ENCODE results near the gene INPP4B.

INPP4B gene

GRCh38 chr4:142713282-142714030 lies 132.6 kb downstream of the INPP4B start:
- Histone ChIP-seq H3K4me1 (ENCODE audit: control insufficient read depth in 5 of 5, insufficient read depth in 5 of 5, low read length in 5 of 5) (no peaks in the 10 kb centered on the region), H3K27me3 (ENCODE audit: control insufficient read depth in 5 of 5, insufficient read depth in 4 of 5, low read length in 5 of 5) (no peaks in the 10 kb centered on the region), H3K36me3 (ENCODE audit: control insufficient read depth in 5 of 5, insufficient read depth in 5 of 5, low read length in 5 of 5) (no peaks in the 10 kb centered on the region)

GRCh38 chr4:142708231-142708630 lies 137.9 kb downstream of the INPP4B start:
- Histone ChIP-seq H3K4me3 (ENCODE audit: low read depth in 1 of 5, low read length in 5 of 5) (no peak overlapping the region), H3K9ac (ENCODE audit: low read length in 5 of 5) (no peak overlapping the region), H3K9me3 (ENCODE audit: control insufficient read depth in 5 of 5, low read length in 5 of 5) (peaks cover 0 to 5% (median 0%) of the 10 kb centered on the region in 5 donors), H3K4me1 (ENCODE audit: control insufficient read depth in 5 of 5, insufficient read depth in 5 of 5, low read length in 5 of 5) (no peaks in the 10 kb centered on the region), H3K27ac (ENCODE audit: low read depth, low read length) (no peak overlapping the region), H3K36me3 (ENCODE audit: control insufficient read depth in 5 of 5, insufficient read depth in 5 of 5, low read length in 5 of 5) (no peaks in the 10 kb centered on the region), H3K27me3 (ENCODE audit: control insufficient read depth in 5 of 5, insufficient read depth in 4 of 5, low read length in 5 of 5) (no peaks in the 10 kb centered on the region)

More at GRCh38 chr4:142713282-142714030, 132.6 kb downstream of the INPP4B start:
- peaks cover 0 to 3% (median 2%) of the 10 kb centered on the region in 5 donors for H3K9me3 ChIP-seq (ENCODE audit: control insufficient read depth in 5 of 5, low read length in 5 of 5)
- no peak overlapping the region for H3K27ac ChIP-seq (ENCODE audit: low read depth, low read length)
- H3K9ac ChIP-seq (ENCODE audit: low read length in 5 of 5): no peak overlapping the region
- no peak overlapping the region for H3K4me3 ChIP-seq (ENCODE audit: low read depth in 1 of 5, low read length in 5 of 5)

DNA sequence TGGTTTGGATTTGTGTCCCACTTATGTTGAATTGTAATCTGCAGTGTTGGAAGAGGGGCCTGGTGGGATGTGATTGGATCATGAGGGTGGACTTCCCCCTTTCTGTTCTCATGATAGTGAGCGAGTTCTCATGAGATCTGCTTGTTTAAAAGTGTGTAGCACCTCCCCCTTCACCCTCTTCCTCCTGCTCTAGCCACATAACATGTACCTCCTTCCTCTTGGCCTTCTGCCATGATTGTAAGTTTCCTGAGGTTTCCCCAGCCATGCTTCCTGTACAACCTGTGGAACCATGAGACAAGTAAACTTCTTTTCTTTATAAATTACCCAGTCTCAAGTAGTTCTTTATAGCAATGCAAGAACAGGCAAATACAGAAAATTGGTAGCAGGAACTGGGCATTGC lies 138.7 kb downstream of the INPP4B start:
- H3K27me3 ChIP-seq (ENCODE audit: control insufficient read depth in 5 of 5, insufficient read depth in 4 of 5, low read length in 5 of 5): no peaks in the 10 kb centered on the region
- no peak overlapping the region for H3K27ac ChIP-seq (ENCODE audit: low read depth, low read length)
- no peaks in the 10 kb centered on the region for H3K36me3 ChIP-seq (ENCODE audit: control insufficient read depth in 5 of 5, insufficient read depth in 5 of 5, low read length in 5 of 5)
- no peaks in the 10 kb centered on the region for H3K4me1 ChIP-seq (ENCODE audit: control insufficient read depth in 5 of 5, insufficient read depth in 5 of 5, low read length in 5 of 5)
- H3K9me3 ChIP-seq (ENCODE audit: control insufficient read depth in 5 of 5, low read length in 5 of 5): peaks cover 0 to 5% (median 0%) of the 10 kb centered on the region in 5 donors
- no peak overlapping the region for H3K9ac ChIP-seq (ENCODE audit: low read length in 5 of 5)
- no peak overlapping the region for H3K4me3 ChIP-seq (ENCODE audit: low read depth in 1 of 5, low read length in 5 of 5)

GRCh38 chr4:142706381-142706780 lies 139.7 kb downstream of the INPP4B start:
- Histone ChIP-seq H3K36me3 (ENCODE audit: control insufficient read depth in 5 of 5, insufficient read depth in 5 of 5, low read length in 5 of 5) (no peaks in the 10 kb centered on the region), H3K27me3 (ENCODE audit: control insufficient read depth in 5 of 5, insufficient read depth in 4 of 5, low read length in 5 of 5) (no peaks in the 10 kb centered on the region), H3K27ac (ENCODE audit: low read depth, low read length) (no peak overlapping the region), H3K4me1 (ENCODE audit: control insufficient read depth in 5 of 5, insufficient read depth in 5 of 5, low read length in 5 of 5) (no peaks in the 10 kb centered on the region), H3K9me3 (ENCODE audit: control insufficient read depth in 5 of 5, low read length in 5 of 5) (peaks cover 0 to 5% (median 0%) of the 10 kb centered on the region in 5 donors), H3K4me3 (ENCODE audit: low read depth in 1 of 5, low read length in 5 of 5) (no peak overlapping the region), H3K9ac (ENCODE audit: low read length in 5 of 5) (no peak overlapping the region)

- no peak overlapping the region for H3K27ac ChIP-seq (ENCODE audit: low read depth, low read length)
- H3K9ac ChIP-seq (ENCODE audit: low read length in 5 of 5): no peak overlapping the region
- no peaks in the 10 kb centered on the region for H3K36me3 ChIP-seq (ENCODE audit: control insufficient read depth in 5 of 5, insufficient read depth in 5 of 5, low read length in 5 of 5)
- no peaks in the 10 kb centered on the region for H3K27me3 ChIP-seq (ENCODE audit: control insufficient read depth in 5 of 5, insufficient read depth in 4 of 5, low read length in 5 of 5)
- H3K4me1 ChIP-seq (ENCODE audit: control insufficient read depth in 5 of 5, insufficient read depth in 5 of 5, low read length in 5 of 5): no peaks in the 10 kb centered on the region
- no peak overlapping the region for H3K4me3 ChIP-seq (ENCODE audit: low read depth in 1 of 5, low read length in 5 of 5)
- peaks cover 0 to 5% (median 0%) of the 10 kb centered on the region in 5 donors for H3K9me3 ChIP-seq (ENCODE audit: control insufficient read depth in 5 of 5, low read length in 5 of 5)
Observed at GRCh38 chr4:142705820-142706219, 140.3 kb downstream of the INPP4B start.

- Histone ChIP-seq H3K9ac (ENCODE audit: low read length in 5 of 5) (no peak overlapping the region), H3K27ac (ENCODE audit: low read depth, low read length) (no peak overlapping the region), H3K4me1 (ENCODE audit: control insufficient read depth in 5 of 5, insufficient read depth in 5 of 5, low read length in 5 of 5) (no peaks in the 10 kb centered on the region), H3K9me3 (ENCODE audit: control insufficient read depth in 5 of 5, low read length in 5 of 5) (peaks cover 0 to 5% (median 0%) of the 10 kb centered on the region in 5 donors), H3K36me3 (ENCODE audit: control insufficient read depth in 5 of 5, insufficient read depth in 5 of 5, low read length in 5 of 5) (no peaks in the 10 kb centered on the region), H3K27me3 (ENCODE audit: control insufficient read depth in 5 of 5, insufficient read depth in 4 of 5, low read length in 5 of 5) (no peaks in the 10 kb centered on the region), H3K4me3 (ENCODE audit: low read depth in 1 of 5, low read length in 5 of 5) (no peak overlapping the region)
Observed at GRCh38 chr4:142703694-142704309, 142.3 kb downstream of the INPP4B start.

GRCh38 chr4:142701017-142701416 lies 145.1 kb downstream of the INPP4B start:
- H3K36me3 ChIP-seq (ENCODE audit: control insufficient read depth in 5 of 5, insufficient read depth in 5 of 5, low read length in 5 of 5): no peaks in the 10 kb centered on the region
- H3K9ac ChIP-seq (ENCODE audit: low read length in 5 of 5): no peak overlapping the region
- H3K27me3 ChIP-seq (ENCODE audit: control insufficient read depth in 5 of 5, insufficient read depth in 4 of 5, low read length in 5 of 5): no peaks in the 10 kb centered on the region
- no peak overlapping the region for H3K27ac ChIP-seq (ENCODE audit: low read depth, low read length)
- H3K9me3 ChIP-seq (ENCODE audit: control insufficient read depth in 5 of 5, low read length in 5 of 5): no peaks in the 10 kb centered on the region
- no peaks in the 10 kb centered on the region for H3K4me1 ChIP-seq (ENCODE audit: control insufficient read depth in 5 of 5, insufficient read depth in 5 of 5, low read length in 5 of 5)
- no peak overlapping the region for H3K4me3 ChIP-seq (ENCODE audit: low read depth in 1 of 5, low read length in 5 of 5)

GRCh38 chr4:142700531-142700930 lies 145.6 kb downstream of the INPP4B start:
- H3K9me3 ChIP-seq (ENCODE audit: control insufficient read depth in 5 of 5, low read length in 5 of 5): no peaks in the 10 kb centered on the region
- H3K4me3 ChIP-seq (ENCODE audit: low read depth in 1 of 5, low read length in 5 of 5): no peak overlapping the region
- no peak overlapping the region for H3K9ac ChIP-seq (ENCODE audit: low read length in 5 of 5)
- no peak overlapping the region for H3K27ac ChIP-seq (ENCODE audit: low read depth, low read length)
- H3K27me3 ChIP-seq (ENCODE audit: control insufficient read depth in 5 of 5, insufficient read depth in 4 of 5, low read length in 5 of 5): no peaks in the 10 kb centered on the region
- H3K36me3 ChIP-seq (ENCODE audit: control insufficient read depth in 5 of 5, insufficient read depth in 5 of 5, low read length in 5 of 5): no peaks in the 10 kb centered on the region
- H3K4me1 ChIP-seq (ENCODE audit: control insufficient read depth in 5 of 5, insufficient read depth in 5 of 5, low read length in 5 of 5): no peaks in the 10 kb centered on the region

DNA sequence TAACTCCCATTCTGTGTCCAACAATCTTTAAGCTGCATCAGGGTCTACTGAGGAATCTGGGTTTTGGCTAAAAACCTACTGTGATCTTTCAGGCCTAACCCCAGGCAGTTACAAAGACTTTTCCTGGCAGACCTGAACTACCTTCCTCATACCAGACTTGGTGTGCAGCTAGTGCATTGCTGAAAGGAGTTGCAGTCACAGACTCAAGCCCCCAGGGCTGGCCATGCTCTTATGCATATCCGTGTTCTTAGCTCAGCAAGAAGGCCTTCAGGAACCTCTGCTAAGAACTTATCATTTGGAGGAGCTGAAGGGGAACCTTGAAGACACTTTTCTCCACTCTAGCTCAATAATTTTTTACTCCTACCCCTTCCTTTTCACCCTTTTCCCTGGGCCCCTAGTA lies 147.5 kb downstream of the INPP4B start:
- no peaks in the 10 kb centered on the region for H3K4me1 ChIP-seq (ENCODE audit: control insufficient read depth in 5 of 5, insufficient read depth in 5 of 5, low read length in 5 of 5)
- no peaks in the 10 kb centered on the region for H3K27me3 ChIP-seq (ENCODE audit: control insufficient read depth in 5 of 5, insufficient read depth in 4 of 5, low read length in 5 of 5)
- H3K9me3 ChIP-seq (ENCODE audit: control insufficient read depth in 5 of 5, low read length in 5 of 5): no peaks in the 10 kb centered on the region
- no peaks in the 10 kb centered on the region for H3K36me3 ChIP-seq (ENCODE audit: control insufficient read depth in 5 of 5, insufficient read depth in 5 of 5, low read length in 5 of 5)
- no peak overlapping the region for H3K4me3 ChIP-seq (ENCODE audit: low read depth in 1 of 5, low read length in 5 of 5)
- H3K9ac ChIP-seq (ENCODE audit: low read length in 5 of 5): no peak overlapping the region
- H3K27ac ChIP-seq (ENCODE audit: low read depth, low read length): no peak overlapping the region

DNA sequence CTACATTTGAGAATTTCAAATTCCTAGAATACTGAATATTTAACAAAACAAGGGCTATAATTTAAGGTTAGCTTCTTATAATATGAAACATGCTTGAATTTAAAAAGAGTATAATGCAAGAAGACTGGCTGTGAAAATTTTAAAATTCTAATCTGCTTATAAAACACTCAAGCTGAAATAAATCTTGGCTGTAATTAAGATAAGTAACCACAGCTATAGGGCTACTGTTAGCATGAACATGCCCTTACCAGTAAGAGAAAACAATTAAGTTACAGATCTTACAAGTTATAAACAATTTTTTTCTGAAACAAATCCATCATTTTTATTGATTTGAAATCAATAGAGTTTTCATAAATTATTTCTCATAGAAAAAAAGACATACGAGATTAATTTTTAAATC lies 148.2 kb downstream of the INPP4B start:
- H3K36me3 ChIP-seq (ENCODE audit: control insufficient read depth in 5 of 5, insufficient read depth in 5 of 5, low read length in 5 of 5): no peaks in the 10 kb centered on the region
- H3K27me3 ChIP-seq (ENCODE audit: control insufficient read depth in 5 of 5, insufficient read depth in 4 of 5, low read length in 5 of 5): no peaks in the 10 kb centered on the region
- H3K4me1 ChIP-seq (ENCODE audit: control insufficient read depth in 5 of 5, insufficient read depth in 5 of 5, low read length in 5 of 5): no peaks in the 10 kb centered on the region
- H3K27ac ChIP-seq (ENCODE audit: low read depth, low read length): no peak overlapping the region
- no peak overlapping the region for H3K4me3 ChIP-seq (ENCODE audit: low read depth in 1 of 5, low read length in 5 of 5)
- no peak overlapping the region for H3K9ac ChIP-seq (ENCODE audit: low read length in 5 of 5)
- no peaks in the 10 kb centered on the region for H3K9me3 ChIP-seq (ENCODE audit: control insufficient read depth in 5 of 5, low read length in 5 of 5)

All from subcutaneous abdominal adipose tissue (tissue), 5 donors.